DMS153 (cell line): Measurements from ENCODE around the gene PROM1.
A peak's percentile ranks its signal among the peaks of the same experiment; 100 is the strongest.

Experiments used
- DNase-seq: peaks from one replicate; lab custom pipeline; 2025; lab: John Stamatoyannopoulos, UW

Gene PROM1

DNA sequence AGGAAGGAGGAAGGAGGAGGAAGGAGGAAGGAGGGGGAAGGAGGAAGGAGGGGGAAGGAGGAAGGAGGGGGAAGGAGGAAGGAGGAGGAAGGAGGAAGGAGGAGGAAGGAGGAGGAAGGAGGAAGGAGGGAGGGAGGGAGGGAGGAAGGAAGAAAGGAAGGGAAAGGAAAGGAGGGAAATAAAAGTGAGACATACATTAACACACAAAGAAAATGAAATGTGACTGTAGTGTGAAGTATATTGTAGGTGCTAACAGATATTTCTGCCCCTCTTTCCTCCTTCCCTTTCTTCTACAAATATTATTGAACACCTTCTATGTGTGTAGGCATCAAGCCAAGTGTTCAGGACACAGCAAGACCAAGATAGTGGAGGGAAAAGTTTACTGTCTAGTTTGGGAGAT is 26.4 kb upstream of the PROM1 start:
- DNase-seq, result no peak

DNA sequence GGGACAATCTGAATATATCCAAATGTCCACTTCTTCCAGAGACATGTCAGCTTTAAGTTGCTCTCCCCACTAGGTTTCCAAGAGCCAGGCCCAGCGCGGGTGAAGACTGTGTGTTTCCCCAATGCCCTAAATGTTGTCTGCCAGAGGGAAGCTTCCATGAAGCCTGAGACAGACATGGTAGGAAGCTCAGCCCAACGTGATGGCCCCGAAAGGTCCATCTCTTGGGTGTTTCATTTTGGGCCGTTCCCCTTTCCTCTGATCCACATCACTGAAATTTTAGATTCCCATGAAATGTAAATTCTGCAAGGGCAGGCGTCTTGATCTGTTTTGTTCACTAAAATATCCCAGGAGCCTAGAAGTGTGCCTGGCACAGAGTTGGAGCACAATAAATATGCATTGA is 25.4 kb upstream of the PROM1 start:
- DNase-seq, result no peak

DNA sequence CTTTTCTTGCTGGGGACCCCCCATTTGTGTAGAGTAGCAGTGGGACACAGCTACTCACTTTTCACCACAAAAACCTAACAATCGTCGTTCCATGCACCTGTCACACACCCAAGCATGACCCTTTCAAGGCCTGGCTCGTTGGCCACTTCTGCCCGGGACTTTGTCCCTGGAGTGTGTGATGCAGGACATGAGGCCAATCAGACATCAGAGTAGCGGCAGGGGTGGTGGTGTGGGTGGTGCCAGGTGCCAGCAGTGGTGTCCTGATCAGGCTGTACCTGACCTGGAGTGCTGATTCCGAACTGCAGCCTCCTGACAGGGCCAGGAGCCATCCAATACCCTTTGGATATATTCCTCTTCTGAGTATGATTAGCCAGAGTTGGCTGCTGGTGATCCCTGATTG is 23.1 kb upstream of the PROM1 start:
- no peak for DNase-seq

DNA sequence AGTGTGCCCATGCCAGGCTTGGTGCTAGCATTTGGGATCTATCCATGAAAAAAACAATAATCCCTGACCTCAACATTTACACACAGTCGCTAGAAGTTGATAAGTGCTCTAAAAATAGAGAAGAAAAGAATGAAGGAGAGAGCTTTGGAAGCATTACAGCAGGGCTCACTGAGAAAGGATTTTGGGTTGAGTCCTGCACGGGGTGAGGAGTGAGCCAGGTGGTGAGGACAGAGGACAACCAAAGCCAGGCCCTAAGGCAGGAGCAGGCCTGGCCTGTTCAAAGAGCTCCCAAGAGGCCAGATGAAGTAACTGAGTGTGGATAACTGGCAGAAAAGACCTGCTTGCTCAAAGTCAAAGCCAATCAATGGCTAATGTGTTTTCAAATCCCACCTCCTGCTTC is 20.7 kb upstream of the PROM1 start:
- DNase-seq, result no peak

DNA sequence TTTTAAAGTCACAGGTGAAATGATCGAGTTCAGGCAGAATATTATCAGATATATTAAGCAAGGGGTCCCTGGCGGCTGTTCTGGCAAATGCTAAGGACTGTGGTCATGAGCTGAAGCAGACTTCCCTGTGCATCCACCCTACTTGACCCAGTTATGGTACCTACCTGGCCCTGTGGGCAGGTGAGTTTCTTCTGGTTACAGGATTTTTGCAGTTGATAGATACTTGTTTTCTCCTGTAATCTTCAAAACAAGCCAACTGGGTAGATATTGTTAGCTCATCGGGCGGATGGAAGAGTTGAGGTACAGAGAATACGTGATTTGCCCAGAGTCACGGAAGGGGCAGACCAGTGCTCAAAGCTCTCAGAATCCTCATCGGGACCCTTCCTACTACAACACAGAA is 18.5 kb upstream of the PROM1 start:
- no peak for DNase-seq

DNA sequence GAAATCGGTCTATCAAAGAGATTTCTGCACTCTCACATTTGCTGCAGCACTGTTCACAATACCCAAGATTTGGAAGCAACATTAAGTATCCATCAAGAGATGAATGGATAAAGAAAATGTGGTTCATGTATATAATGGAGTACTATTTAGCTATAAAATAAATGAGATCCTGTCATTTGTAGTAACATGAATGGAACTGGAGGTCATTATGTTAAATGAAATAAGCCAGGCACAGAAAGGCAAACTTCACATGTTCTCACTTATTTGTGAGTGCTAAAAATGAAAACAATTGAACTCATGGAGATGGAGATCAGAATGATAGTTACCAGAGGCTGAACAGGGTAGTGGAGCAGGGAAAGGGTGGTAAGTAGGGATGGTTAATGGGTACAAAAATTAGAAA is 17.0 kb upstream of the PROM1 start:
- DNase-seq, result no peak

DNA sequence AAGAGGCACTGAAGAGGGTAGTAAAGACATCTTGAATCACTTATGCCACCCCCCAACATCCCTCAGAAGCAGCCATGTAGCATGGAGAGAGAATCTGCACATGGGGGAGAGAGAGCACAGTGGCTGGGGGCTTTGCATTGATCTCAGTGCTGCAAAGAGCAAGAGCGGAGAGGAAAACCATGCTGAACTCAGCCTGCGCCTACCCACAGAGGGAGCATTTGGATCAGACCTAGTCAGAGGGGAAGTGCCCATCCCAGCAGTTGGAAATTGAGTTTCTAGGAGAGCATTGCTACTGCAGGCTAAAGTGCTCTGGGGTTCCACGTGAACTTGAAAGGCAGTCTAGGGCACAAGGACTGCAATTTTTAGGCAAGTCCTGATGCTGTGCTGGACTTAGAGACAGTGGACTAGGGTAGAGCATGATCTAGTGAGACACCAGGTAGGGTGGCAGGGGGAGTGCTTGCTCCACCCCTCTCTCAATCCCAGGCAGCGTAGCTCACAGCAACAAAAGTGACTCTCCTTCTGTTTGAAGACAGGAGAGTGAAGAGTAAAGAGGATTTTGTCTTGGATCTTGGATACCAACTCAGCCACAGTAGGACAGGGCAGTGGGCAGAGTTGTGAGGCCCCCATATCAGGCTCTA is 9.0 kb upstream of the PROM1 start:
- no peak for DNase-seq

DNA sequence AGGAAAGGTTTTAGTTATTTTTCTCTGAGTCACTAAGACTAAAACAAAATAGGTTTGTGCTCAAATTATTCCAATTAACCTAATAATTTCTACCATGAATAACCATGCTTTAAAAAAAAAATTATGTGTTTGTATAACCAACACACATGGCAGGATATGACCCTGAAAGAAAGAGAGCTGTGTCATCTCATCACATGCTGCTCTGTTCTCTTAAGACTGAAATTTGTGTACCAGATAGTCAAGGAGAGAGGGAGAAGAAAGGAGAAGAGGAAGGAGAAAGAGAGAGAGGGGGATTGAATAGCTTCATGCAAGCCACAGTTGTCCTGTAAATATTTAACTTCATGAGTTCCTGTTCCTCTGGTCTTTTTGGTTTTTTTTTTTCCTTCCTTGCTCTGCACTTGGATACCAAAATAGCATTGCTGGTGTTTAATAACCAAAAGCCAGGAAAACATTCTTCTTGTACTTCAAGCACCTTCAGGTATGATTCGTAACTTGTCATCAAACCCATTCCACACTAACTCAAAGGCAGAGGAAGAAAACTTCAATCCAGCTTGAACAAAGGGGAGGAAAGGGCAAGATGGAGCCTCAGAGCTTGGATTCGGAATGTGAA is 6.4 kb upstream of the PROM1 start:
- DNase-seq, result no peak

DNA sequence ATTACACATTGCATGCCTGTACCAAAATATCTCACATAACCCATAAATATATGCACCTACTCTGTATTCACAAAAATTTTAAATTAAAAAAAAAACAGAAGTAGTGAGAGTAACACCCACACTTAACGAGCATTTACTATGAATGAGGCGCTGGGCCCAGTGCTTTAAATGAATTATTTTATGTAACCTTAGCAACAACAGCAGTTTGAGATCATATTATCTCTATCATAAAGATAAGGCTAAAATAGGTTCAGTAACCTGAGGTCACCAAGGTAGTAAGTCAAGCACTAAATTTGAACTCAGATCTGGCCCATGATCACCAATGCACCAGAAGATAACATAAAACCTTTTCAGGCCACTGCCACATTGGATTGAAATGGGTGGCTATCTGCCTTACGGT is 5.3 kb upstream of the PROM1 start:
- DNase-seq, result no peak

DNA sequence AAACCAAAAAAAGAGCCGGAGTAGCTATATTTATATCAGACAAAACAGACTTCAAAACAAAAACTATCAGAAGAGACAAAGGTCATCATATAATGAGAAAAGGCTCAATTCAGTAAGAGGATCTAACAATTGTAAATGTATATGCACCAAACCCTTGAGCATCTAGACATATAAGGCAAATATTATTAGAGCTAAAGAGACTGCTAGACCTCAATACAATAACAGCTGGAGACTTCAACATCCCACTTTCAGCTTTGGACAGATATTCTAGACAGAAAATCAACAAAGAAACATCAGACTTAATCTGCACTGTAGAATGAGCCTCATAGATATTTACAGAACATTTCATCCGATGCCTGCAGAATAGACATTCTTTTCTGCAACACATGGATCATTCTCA is 4.8 kb upstream of the PROM1 start:
- no peak for DNase-seq

DNA sequence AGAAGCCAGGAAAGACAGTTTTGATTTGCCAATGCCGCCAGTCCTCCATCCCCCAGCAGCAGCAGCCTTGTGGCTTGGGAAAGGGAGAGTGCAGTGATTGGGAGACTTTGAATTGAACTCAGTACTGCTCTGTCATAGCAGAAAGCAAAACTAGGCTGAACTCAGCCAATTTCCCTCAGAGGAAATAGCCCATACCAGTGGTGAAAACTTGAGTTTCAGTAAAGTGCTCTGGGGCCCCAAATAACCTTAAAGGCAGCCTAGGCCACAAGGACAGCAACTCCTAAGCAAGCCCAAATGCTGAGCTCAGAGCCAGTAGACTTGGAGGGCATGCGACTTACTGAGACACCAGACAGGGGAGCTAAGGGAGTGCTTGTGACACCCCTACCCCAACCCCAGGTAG is 2.0 kb upstream of the PROM1 start:
- DNase-seq, result no peak

DNA sequence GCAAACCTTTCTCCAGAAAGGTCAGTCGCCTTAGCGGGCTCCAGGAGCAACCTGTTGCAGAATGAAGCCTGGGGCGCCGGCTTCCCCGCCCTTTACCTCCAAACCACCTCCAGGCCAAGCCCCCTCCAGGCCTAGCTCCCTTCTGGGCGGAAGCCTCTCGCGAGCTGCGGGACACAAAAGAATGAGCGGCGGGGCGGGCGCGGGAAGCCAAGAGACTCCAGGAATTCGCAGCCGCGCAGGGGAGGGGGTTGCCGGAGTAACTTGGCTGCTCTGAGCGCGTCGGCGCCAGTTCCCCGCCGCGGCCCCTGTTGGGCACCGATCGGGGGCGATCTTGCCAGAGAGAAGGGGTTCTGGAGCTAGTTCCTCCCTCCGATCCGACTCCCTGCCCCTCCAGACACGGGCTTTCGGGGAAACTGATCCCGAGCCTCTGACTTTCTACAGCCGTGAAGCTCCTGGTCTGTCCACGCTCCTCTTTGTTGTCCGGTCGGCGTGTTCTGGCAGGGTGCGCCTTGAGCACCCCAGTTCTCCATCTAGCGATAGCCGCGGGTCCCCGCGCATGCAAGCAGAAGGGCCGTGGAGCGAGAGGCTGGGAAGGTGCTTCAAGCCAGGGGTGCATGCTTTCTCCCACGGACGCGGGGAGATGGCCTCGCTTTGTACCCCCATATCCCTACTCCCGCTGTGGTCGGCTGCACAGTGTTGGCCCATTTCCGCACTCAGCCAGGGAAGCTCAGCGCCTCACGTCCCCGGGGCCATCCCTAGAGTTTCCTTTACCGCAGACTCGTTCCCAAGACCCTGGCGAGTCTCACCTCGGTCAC is 1.2 kb downstream of the PROM1 start:
- no peak for DNase-seq

DNA sequence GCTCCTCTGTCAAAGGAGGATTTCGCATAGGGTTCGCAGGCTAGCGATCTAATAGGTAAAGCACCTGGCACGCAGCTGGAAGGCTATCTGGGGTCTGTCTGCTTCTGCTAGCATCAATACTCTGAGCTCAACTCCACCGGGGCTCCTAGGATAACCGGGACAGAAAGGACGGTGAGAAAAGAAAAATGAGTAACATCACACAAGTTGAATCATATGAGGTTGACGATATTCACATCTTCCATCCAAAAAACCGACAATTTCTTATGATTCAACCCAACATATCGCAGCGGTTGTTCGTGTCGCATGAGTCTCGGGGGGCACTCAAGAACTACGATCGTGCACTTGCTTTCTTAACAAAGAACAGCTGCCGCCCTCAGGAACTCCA is 1.8 kb downstream of the PROM1 start:
- DNase-seq, result no peak

DNA sequence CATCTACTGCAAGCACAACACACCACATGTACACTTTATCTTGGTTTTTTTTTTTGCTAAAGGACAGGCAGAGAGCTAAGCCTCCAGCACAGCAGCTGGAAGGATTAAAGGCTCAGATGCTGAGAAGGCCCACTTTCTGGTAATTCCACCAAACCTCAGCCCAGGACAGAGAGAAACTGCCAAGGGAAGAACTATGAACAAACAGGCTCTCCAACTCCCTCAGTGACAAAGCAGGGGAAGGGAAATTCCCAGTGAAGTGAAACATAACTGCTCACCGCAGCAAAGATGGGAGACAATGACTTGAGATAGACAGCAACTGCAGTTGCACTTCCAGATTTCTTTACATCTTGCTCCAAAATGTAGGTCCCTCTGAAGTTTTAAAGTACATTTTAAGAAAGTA is 4.8 kb downstream of the PROM1 start:
- DNase-seq, result no peak

DNA sequence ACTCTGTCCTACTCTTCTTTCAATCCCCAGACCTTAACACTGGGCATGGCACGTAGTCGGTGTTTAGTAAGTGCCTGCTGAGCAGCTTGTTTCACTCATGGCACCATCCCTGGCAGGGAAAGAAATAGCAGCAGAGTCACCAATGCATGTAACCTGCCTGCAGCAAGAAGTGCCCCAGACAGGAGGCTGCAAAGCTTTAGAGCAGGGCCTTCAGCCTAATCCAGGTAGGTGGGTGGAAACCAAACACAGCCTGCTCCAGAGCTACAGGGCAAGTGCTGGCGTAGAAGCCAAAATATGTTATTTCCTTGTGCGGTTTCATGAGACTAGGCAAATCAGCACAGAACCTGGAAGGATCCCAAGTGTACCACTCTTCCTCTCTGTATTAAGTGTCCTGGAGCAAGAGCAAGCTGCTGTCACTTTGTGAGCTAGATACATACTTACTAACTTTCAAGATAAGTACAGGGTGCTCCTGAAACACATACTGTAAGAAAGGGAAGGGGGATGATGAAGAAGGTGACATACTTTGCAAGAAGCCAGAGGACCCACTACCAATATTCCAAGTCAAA is 5.5 kb downstream of the PROM1 start:
- no peak for DNase-seq

DNA sequence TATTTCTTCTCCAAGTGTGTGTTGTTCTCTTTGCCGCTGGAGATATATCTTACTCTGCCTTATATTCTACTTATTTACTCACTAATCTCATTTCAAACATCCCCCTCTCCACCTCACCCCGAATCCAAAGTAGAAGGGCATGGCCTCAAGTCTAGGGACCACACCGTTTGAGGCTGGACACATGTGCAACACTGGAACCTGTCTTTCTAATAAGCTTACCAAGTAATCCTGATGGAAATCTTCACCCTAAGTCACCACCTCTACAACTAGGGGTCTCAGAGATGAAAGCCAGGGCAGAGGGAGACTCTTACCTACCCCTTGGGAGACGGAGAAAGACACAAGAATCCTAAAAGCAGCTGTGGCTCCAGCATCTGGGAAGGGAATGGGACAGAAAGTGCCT is 6.0 kb downstream of the PROM1 start:
- no peak for DNase-seq

DNA sequence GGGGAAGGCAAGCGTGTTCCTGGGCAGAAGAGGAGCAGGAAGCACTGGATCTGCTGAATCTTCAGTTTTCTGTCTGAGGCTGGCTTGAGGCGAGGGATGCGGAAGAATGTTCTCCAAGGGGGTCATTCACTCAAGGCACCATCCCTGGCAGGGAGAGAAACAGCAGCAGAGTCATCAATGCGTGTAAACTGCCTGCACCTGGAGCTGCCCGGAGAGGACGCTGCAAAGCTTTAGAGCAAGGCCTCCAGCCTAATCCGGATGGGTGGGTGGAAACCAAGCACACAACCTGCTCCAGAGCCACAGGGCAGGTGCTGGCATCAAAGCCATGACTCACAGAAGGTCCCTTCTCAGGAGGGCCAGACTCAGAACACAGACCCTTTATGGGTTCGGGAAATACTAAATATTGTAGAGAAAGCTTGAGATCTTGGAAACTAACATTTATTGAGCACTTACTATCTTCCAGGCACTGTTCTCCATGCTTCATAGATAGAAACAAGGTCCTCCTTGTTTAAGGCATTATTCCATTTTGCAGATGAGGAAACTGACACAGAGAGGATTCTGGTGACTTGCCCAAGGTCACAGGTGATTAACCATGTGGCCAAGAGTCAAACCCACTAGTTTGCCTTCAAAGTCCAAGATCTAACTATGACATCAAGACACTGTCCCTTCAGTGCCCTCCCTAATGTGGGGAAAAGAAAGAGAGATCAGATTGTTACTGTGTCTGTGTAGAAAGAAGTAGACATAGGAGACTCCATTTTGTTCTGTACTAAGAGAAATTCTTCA is 7.7 kb downstream of the PROM1 start:
- no peak for DNase-seq

DNA sequence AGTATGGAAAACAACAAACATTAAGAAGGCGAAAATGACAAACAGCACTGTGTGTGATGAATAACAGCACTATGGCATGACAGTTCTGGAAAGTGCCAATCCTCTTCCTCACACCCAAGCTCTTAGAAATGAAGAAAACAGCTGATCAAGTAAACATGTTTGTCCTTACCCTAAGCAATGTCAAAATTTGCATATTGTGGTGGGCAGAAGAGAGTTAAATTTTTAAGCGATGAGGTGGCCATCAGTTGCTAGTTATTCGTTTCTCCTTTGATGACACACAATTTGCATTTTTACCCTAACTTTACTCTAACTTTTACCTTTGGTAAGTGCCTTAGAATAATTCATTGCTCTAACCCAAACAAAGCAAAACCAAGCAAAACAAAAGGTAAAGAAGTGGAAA is 8.8 kb downstream of the PROM1 start:
- DNase-seq, result no peak

DNA sequence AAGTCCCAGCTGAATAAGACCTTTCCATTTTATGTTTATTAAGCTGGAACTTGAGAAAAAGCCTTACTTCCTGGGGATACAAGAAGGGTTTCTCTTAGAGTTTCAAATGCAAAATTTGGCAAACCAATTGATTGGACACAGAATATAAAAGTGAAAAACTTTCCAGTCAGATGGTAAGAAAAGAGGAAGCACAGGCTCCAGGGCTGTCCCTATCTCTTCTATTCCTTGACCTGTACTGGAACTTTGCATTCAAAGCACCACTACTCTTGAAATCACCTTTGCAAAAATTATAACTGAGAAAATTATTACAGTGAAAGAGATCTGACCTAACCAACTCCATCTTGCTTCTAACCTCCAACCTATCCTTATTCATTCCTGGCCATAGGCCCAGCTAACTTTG is 11.7 kb downstream of the PROM1 start:
- DNase-seq, result no peak

DNA sequence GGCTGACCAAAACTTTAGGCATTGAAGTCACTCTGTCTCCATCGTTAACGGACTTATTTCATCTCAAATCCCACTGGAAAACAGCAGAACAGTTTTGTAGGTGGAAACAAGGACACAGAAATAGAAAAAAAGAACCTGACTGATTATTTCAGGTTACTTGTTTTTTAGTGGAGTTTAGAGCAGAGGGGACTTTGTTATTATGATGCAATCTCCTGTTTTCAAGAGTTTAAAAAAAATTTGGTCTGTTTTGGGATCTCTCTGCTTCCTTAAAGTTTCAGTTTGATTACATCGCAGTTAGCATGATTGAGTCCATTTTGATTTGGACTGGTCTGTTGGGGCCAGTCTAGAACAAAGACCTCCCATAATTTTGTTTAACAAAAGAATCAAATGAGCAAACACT is 13.6 kb downstream of the PROM1 start:
- DNase-seq, result no peak

DNA sequence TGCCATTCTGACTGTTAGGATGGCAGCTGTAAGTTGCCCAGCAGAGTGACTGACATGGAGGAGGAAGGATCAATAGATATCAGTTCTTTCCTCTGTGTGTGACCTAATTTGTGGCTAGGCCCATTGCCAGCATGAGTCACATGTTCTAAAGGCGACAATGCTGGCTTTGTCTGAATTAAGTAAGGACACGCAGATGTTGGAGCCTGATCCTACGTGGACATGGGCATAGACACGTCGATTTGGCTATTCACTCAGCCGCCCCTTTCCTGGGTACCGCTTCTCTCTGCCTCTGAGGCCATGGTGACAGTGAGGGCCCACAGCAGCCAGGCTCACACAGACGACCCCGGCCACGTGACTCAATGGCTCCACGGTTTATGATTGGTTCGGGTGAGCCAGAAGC is 16.3 kb downstream of the PROM1 start:
- peak; percentile 71 for DNase-seq

DNA sequence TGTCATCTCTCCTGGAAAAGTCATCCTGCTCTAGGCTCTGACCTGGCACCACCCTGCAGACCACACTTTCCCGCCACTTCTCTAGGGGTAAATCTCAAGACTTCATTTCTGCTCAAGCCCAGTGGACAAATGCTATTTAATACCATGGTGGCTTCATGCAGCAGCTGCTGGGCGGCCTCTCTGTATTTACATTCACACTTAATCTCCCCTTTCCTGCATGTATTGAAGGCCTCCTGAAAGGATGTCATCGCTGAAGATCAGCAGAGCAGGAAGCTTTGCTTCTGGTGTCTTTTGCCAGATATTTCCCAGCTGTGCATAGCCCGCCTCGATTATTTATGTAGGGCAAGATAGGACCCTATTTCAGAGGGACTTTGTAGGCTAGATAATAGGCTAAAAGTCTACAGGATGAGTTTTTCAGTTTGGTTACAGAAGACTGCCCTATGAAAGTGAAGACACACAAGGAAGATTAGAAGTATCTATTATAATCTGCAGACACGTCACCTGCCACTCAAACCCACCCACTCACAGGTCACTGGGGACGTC is 17.2 kb downstream of the PROM1 start:
- DNase-seq, result no peak
